ENCODE results near the gene ZNF662. TPM values are rescaled to one million over a fixed set of nuclear protein-coding genes. Genes with fewer than 3 reads are reported as not detected.
A peak's percentile ranks its signal among the peaks of the same experiment; 100 is the strongest.
"Not testable (repeated sequence)": the region's sequence is repeated elsewhere in the genome, so short reads cannot be mapped to it uniquely, and the experiment has no call there.

The ZNF662 gene
- polyA plus RNA-seq (ENCODE audit: insufficient read length in 4 of 4): 10 to 100 TPM; 18.4 to 44.1 (median 29.3) TPM

DNA sequence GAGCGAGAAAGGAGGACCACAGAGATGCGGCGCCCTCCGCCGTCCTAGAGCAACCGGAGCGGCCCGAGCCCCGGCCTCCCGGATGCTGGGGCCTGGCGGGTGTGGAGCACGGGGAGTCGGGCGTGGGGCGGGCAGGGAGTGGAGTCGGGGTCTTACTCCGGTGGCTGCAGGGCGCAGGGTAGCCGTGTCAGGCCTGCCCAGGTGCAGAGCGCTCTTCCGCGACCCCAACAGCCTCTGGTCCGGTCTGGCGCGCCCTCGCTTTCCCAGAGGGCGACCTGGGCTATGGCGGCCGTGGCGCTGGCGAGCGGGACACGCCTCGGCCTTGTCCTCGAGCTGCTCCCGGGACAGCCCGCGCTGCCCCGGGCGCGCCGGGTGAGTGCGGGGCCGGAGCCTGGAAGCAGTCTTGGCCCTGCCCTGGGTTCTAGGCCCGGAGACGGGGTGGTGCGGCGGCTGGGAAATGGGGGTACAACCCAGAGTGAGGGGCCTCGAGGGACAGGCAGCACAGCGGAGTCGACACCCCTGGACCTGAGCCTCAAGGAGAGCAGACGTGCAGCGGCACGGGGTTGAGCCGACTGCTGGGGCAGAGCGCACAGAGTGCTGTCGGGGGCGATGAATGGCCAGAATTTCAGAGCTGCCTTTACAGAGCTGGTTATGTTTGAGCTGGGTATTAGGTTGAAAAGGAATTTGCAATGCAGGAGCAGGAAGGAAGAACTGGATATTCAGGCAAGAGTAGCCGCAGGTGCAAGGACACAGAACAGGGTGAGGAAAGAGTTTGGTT is at the start of gene ZNF662:
Gene ZNF662 (plus strand): TSS at position 73 of the 778 bp plus-strand sequence. CDS start 1,973 bp downstream, outside the sequence.
- peak in 3 of 4 donors; percentile 15 to 61 (median 31) for DNase-seq (ENCODE audit: low read depth in 4 of 4, low spot score in 2 of 4)

DNA sequence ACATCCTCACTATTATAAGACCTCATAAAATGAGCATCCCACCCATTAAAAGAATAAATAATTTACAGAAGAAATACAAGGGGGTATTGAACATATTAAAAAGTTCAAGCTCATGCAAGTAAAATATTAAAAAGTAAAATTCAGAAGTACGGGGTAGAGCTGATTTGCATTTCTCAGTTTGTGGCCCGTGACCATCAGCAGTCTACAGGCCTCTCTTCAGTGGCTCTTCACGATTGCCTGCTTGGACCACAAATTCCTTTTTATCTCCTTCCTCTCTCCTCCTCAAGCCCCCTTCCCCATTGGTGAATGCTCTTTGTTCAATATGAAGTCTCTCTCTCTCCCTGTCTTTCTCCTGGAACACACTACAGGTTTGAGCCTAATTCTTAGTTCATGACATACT is 49.4 kb upstream of the ZNF662 start:
- DNase-seq (ENCODE audit: low read depth in 4 of 4, low spot score in 2 of 4): no peak

DNA sequence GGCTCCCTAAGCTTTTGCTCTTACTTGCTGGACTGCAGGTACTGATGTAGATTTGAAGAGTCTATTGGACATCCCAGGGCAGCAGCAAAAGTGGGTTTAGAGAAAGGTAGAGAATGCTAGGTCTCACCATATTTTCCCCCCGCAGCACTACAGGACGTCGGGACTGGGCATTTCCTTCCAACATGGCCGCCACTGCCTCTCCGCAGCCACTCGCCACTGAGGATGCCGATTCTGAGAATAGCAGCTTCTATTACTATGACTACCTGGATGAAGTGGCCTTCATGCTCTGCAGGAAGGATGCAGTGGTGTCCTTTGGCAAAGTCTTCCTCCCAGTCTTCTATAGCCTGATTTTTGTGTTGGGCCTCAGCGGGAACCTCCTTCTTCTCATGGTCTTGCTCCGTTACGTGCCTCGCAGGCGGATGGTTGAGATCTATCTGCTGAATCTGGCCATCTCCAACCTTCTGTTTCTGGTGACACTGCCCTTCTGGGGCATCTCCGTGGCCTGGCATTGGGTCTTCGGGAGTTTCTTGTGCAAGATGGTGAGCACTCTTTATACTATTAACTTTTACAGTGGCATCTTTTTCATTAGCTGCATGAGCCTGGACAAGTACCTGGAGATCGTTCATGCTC is 41.5 kb upstream of the ZNF662 start:
- DNase-seq (ENCODE audit: low read depth in 4 of 4, low spot score in 2 of 4): no peak

DNA sequence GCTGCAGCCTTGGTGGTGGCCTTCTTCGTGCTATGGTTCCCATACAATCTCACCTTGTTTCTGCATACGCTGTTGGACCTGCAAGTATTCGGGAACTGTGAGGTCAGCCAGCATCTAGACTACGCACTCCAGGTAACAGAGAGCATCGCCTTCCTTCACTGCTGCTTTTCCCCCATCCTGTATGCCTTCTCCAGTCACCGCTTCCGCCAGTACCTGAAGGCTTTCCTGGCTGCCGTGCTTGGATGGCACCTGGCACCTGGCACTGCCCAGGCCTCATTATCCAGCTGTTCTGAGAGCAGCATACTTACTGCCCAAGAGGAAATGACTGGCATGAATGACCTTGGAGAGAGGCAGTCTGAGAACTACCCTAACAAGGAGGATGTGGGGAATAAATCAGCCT is 40.7 kb upstream of the ZNF662 start:
- DNase-seq (ENCODE audit: low read depth in 4 of 4, low spot score in 2 of 4): no peak

DNA sequence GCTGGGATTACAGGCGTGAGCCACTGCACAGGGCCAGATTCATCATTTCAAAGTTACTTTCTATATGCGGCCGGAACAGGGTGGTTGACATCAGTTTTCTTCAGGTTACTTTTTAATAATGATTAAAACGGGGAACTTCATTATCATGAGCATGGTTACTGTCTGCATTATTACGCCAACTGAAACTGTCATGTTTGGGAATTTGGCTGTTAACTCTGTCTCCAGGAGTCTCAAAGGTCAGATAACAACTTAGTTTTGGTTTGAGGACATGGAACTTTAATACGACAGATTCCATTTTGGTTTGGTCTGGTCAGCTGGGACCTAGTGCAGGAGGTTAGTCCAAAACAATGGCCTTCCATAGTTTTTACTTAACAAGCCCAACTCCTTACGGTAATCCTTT is 38.8 kb upstream of the ZNF662 start:
- DNase-seq (ENCODE audit: low read depth in 4 of 4, low spot score in 2 of 4): no peak

DNA sequence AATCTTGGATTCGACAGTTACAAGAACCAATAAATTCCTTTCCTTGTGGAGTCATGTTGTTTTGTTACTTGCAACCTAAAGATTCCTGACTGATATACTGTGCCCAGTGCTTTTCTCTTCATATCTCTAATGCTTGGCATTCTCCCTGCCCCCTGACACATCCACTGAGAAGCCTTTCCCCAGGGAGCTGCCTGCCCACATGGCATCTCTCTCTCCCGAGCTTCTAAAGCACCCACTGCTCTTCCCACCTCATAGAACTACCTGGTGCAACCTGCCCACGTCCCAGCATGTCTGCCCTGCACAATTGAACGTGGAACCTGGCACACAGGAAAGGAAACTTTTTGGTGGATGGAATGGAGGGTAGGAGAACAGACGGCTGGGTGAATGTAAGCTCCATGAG is 37.1 kb upstream of the ZNF662 start:
- DNase-seq (ENCODE audit: low read depth in 4 of 4, low spot score in 2 of 4): no peak

DNA sequence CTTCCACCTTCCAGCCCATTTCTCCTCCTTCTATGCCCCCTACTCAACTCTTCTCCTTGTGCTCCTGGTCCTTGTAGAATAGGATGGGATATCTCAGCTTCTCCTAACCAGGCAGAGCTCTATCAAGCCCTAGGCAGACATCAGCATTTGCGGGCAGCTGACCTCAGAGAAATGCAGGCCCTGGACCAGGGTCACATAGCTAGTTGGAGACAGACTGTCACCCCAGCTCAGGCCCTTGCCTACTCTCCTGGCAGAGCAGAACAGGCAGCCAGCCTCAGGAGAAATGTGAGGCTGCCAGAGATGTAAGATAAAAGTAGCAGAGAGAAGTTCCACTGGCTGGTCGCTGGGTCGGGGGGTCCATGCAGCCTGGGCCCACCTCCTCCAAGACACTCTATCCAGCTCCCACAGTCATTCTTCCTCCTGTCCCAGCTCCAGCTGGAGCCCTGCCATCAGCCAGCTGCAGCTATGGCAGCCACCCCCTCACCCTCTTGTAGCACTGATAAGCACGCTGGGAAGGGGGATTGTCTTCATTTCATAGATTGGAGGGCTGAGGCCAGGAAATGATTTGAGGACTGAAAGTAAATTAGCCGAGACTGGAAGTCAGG is 34.2 kb upstream of the ZNF662 start:
- DNase-seq (ENCODE audit: low read depth in 4 of 4, low spot score in 2 of 4): no peak

DNA sequence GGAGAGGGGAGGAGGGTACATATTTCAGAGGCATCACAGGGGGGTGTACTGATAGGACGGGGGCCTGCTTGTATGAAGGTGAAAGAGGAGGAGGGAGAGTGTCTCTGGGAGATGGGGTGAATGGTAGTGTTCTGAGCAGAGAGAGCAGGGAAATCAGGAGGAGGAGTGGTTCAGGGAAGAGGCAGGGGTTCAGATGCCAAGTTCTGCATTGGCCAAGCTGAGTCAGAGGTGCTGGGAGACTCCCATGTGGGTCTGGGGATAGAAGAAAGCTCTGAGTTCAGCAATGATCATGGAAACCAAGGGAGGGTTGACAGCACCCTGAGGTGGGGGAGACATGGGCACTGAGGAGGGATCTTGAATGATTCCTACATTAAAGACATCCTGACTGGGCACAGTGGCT is 33.2 kb upstream of the ZNF662 start:
- DNase-seq (ENCODE audit: low read depth in 4 of 4, low spot score in 2 of 4): no peak

DNA sequence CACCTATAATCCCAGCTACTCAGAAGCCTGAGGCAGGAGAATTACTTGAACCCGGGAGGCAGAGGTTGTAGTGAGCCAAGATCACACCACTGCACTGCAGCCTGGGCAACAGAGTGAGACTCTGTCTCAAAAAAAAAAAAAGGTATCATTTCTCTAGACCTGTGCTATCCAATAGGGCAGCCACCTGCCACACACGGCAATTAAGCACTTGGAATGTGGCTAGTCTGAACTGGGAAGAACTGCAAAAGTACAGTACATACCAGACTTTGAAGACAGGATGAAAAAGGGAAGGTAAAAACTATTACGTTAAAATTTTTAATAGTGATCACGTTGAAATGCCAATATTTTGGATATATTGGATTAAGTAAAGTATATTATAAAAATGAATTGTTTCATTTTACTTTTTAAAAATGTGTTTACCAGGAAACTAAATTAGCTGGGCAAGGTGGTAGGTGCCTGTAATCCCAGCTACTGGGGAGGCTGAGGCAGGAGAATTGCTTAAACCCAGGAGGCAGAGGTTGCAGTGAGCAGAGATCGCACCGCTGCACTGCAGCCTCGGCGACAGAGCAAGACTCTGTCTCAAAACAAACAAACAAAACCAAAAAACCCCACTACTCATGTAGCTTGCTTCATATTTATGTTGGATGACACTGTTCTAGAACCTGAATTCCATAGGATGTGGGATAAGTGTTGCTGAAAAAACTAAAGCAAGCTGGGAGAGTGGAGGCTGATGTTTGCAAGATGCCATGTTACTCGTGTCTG is 32.5 kb upstream of the ZNF662 start:
- no peak for DNase-seq (ENCODE audit: low read depth in 4 of 4, low spot score in 2 of 4)

DNA sequence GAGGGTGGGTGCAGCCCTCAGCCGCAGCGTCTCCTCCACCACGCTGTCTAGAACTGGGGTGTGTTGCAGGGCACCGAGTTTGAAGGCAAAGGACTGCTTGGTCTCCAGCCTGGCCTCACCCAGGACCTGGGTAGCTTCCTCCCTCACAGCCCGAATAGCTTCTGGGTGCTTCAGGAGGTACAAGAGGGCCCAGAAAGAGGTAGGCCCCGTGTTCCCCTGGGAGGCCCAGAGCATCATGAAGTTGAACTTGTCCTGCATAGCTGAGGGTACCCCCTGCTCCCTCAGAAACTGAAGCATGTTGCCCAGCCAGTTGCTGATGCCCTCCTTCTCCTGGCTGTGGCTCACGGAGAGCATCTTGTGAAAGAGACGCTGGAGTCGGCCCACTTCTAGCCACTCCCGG is 31.2 kb upstream of the ZNF662 start:
- no peak for DNase-seq (ENCODE audit: low read depth in 4 of 4, low spot score in 2 of 4)

DNA sequence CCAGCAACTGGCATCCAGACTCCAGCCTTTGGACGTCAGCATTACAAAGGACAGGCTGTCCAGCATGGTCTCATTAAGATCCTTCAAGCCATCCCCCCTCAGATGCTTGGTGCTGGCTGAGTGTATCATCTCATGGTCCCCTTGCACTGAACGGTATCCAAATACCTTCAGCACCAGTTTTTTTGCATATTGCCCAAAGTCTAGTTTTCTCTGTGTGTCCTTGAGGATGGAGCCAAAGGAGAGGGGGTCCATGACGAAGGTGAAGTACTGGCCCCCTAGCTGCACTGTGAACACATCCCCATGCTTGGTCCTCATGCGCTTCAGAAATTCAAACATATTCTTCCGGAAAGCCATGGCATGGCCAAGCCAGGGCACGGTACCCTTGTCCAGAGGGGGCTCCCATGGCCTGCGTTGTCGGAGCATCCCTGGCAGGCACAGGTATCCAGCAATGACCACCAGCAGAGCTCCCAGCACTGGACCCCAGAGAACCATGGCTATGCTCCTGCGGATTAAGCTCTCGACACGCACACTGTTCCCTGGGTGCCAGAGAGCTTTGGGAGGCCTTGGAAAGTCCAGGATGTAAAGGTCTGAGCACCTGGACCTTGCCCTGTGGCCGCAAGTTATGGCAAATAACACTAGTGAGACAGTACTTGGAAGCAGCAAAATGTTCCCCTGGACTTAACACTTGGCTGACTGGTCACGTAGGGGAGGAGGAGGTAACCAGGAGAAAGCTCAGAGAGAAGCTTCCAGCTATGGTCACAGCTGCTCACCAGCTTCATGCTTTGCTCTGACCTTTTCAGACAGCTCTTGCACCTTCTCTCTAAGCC is 30.4 kb upstream of the ZNF662 start, which contains the start of gene CYP8B1:
Gene CYP8B1 (minus strand): TSS at position 555 of the 827 bp plus-strand sequence. CDS start 63 bp downstream, at position 492.
- no peak for DNase-seq (ENCODE audit: low read depth in 4 of 4, low spot score in 2 of 4)

DNA sequence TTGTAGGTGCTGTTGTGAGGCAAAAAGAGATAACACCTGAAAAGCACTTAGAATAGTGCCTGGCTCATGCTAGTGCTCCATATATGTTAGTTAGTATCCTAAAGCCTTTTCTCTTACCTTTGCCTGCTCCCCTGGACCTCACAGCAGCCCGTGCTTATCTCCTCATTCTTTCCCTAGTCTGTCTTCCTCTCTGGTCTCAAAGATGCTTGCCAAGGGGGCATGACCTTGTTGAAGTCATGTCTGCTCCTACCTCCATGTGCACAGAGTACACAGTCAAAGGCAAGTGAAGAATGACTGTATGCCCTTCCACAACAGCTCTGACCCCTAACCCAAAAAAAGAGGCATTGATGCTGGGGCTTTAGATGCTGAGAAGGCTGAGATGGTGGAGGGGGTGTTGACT is 29.5 kb upstream of the ZNF662 start:
- no peak for DNase-seq (ENCODE audit: low read depth in 4 of 4, low spot score in 2 of 4)

DNA sequence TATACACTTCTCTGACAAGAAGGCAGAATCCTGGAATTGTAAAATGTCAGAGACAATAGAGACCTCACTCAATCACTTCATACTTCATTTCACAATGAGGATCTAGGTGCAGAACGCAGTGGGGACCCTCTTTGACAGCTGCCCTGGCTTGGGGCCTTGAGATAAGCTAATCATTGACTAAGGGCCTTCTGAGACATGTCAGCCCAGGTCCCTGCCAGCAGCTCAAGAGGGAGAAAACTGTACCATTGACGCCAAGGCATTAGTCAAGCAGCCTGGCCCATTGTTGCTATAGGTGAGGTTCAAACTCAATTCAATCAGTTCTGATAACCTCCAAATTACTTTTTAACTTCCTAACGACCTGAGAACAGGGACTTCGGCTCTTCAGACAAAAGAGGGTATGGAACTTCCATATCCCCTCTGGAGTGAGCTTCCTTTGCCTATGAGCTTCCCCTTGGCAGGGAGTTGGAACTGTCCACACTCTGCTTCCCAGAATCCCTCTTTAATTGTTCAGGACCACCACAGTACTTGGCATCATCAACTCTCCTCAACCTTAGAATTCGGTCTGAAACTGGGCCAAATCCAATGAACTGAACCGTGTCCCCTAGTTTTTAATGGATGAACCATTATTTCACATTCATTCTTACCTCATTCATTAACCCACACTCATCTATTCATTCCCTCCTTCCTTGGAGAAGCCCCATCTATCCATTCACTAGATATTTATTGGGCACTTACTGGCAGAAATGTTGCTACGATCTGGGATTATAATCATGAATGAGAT is 28.8 kb upstream of the ZNF662 start:
- no peak for DNase-seq (ENCODE audit: low read depth in 4 of 4, low spot score in 2 of 4)

DNA sequence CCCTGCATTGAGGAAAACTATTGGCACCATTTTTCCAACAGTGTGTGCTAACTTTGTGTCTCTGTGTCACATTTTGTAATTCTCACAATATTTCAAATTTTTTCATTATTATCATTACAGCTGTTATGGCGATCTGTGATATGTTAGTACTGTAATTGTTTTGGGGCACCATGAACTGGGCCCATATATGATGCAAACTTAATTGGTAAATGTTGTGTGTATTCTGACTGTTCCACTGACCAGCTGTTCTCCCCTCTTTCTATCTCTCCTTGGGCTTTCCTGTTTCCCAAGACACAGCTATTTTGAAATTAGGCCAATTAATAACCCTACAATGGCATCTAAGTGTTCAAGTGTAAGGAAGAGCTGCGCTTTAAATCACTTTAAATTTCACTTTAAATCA is 28.1 kb upstream of the ZNF662 start:
- no peak for DNase-seq (ENCODE audit: low read depth in 4 of 4, low spot score in 2 of 4)

DNA sequence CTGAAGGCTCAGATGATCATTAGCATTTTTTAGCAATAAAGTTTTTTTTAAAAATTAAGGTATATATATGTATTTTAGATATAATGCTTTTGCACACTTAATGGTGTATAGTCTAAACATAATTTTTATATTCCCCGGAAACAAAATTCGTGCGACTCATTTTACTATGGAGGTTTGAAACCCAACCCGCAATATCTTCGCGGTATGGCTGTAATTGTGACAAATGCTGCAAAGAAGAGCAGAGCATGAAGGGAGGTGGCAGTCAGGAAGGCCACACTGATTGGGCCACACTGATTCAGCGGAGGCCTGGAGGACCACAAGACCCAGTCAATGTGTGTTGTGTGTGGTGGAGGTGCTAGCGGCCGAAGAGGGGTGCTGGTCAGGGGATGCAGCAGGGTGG is 25.8 kb upstream of the ZNF662 start:
- no peak for DNase-seq (ENCODE audit: low read depth in 4 of 4, low spot score in 2 of 4)

DNA sequence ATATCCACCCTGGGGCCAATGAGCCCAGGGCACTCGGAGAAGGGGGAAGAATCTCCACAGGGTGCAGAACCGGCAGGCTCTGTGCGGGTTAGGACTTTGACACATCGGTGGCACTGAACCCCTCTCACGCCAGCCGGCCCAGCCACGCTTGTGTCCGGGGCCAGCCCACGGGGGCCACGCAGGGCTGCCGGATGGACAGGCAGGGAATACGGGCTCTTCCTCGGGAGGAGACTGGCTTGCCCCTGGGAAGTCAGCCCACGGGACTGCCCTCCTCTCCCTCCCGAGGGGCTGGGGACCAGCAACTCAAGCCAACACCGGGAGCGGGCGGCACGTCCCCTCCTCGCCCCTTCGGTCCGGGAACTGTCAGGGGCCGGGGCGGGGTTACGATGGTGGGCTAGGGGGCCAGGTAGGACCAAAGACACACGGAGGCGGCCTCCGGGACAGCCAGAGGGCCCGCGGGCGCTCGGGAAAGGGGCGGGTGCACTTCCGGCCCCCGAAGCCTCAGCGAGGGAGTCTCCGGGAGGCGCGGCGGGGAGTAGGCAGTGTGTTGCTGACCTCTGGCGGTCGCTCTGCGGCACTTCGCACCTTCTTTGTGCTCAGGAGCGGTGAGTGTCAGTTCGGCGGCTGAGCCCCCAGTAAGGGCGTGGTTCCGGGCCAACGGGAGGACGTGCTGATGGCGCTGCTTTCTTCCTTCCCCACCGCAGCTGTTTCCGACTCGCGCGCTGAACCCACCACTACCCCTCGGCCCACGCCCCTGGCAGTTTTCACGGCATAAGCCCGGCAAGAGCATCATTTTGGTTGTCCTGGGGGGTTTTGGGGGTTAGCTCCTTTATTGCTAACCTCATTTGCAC is 25.1 kb upstream of the ZNF662 start:
- DNase-seq (ENCODE audit: low read depth in 4 of 4, low spot score in 2 of 4): peak in 2 of 4 donors; percentile 69 to 72

DNA sequence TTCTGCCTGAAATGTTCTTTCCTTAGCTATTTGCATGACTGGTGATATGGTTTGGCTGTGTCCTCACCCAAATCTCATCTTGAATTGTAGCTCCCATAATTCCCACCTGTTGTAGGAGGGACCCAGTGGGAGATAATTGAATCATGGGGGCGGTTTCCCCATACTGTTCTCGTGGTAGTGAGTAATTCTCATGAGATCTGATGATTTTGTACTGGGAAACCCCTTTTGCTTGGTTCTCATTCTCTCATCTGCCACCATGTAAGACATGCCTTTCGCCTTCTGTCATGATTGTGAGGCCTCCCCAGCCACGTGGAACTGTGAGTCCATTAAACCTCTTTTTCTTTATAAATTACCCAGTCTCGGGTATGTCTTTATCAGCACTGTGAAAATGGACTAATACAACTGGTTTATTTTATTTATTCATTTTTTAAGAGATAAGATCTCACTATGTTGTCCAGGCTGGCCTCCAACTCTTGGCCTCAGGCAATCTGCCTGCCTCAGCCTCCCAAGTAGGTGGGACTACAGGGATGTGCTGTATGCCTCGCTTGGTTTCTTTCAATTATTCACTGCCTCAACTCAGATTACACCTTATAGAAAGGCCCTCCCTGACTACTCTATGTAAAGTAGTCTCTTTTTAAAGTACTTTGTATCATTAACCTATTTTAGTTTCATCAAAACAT is 22.6 kb upstream of the ZNF662 start:
- not testable (repeated sequence) for DNase-seq (ENCODE audit: low read depth in 4 of 4, low spot score in 2 of 4)

DNA sequence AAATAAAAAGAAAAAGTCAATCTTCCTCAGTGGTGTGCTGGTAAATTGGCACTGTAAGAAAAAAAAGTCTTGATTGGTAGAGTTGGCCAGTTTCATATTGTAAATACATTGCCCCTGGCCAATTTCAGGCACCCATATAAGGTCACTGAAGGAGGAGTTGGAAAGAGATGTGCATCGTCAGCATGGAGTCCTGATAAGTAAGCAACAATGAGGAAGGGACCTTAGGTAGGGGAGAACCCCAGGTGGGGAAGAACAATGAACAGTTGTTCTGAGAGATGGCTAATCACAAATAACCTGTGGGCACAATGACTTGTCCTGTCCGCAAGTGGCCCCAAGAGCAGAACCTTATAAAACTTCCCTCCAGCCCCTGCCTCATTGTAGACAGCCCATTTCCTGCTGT is 21.6 kb upstream of the ZNF662 start:
- DNase-seq (ENCODE audit: low read depth in 4 of 4, low spot score in 2 of 4): no peak

Measured in left renal cortex interstitium (tissue), 4 donors.